IMR-90 (cell line): ENCODE data around the gene COL23A1. TPM values are rescaled to one million over a fixed set of nuclear protein-coding genes. Genes with fewer than 3 reads are reported as not detected.

Source experiments
- ATAC-seq: fragments of 200-7000 bp; cut with Tn5 transposase; 2 replicates; pipeline ENCODE4 v1.9.1; 2020; ENCODE audit warnings: low read depth, mild to moderate bottlenecking, moderate library complexity
- BruUV-seq: library from RNA; stranded (reverse); fragments of 400-500 nt; replicated peaks from 2 replicates; lab custom pipeline; 2021; lab: Mats Ljungman, UMichigan
- CTCF ChIA-PET: fragments of 300-600 bp; formaldehyde crosslinking; extraction: SDS; loops from one replicate; lab custom pipeline; 2021; ENCODE audit warnings: antibody characterized with exemption; lab: Yijun Ruan, JAX
- POLR2A ChIA-PET: fragments of 300-600 bp; sonication (Branson Sonifier 250); formaldehyde crosslinking; loops from one replicate; lab custom pipeline; 2022; ENCODE audit warnings: antibody characterized with exemption; ENCODE audit not compliant: unreplicated experiment; lab: Charles Lee
- DNase-seq: peaks from one replicate; pipeline ENCODE4 v3.0.0; 2013
- H2AFZ ChIP-seq: replicated peaks from 2 replicates; pipeline ENCODE3; 2013; ENCODE audit warnings: low read length, mild to moderate bottlenecking; ENCODE audit not compliant: poor library complexity
- H2AK5ac ChIP-seq: 2 replicates; pipeline ENCODE4 v1.6.1; 2013; ENCODE audit warnings: low read depth, low read length, inconsistent platforms
- H2AK9ac ChIP-seq: replicated peaks from 2 replicates; pipeline ENCODE3; 2013; ENCODE audit warnings: mild to moderate bottlenecking, low read depth, low read length, moderate library complexity; ENCODE audit not compliant: poor library complexity
- H2BK120ac ChIP-seq: 2 replicates; pipeline ENCODE4 v1.6.1; 2013; ENCODE audit warnings: low read depth, low read length, inconsistent platforms
- H2BK15ac ChIP-seq: 3 replicates; pipeline ENCODE4 v1.6.1; 2013; ENCODE audit warnings: low read depth, low read length, inconsistent platforms
- H2BK20ac ChIP-seq: 2 replicates; pipeline ENCODE4 v1.6.1; 2013; ENCODE audit warnings: low read depth, mild to moderate bottlenecking, inconsistent platforms, low read length, moderate library complexity
- H2BK5ac ChIP-seq: 2 replicates; pipeline ENCODE4 v1.6.1; 2013; ENCODE audit warnings: mild to moderate bottlenecking, low read depth, low read length, inconsistent platforms; ENCODE audit not compliant: poor library complexity, severe bottlenecking
- H3K14ac ChIP-seq: replicated peaks from 2 replicates; pipeline ENCODE4 v1.6.1; 2013; ENCODE audit warnings: low read depth, low read length, inconsistent platforms
- H3K18ac ChIP-seq: 2 replicates; pipeline ENCODE4 v1.6.1; 2013; ENCODE audit warnings: low read depth, low read length, control low read depth
- H3K23ac ChIP-seq: 2 replicates; pipeline ENCODE4 v1.6.1; 2013; ENCODE audit warnings: low read depth, low read length, inconsistent platforms
- H3K27ac ChIP-seq: 2 replicates; pipeline ENCODE4 v1.5.1; 2013; ENCODE audit warnings: mild to moderate bottlenecking, control low read depth, low read length; ENCODE audit not compliant: insufficient read depth
- H3K27me3 ChIP-seq: 2 replicates; pipeline ENCODE4 v1.6.1; 2013; ENCODE audit warnings: low read length; ENCODE audit not compliant: control insufficient read depth, insufficient read depth
- H3K36me3 ChIP-seq: 2 replicates; pipeline ENCODE4 v1.6.1; 2013; ENCODE audit warnings: low read length, mixed read lengths; ENCODE audit not compliant: control insufficient read depth, insufficient read depth
- H3K4ac ChIP-seq: 2 replicates; pipeline ENCODE4 v1.6.1; 2013; ENCODE audit warnings: low read depth, low read length, inconsistent platforms
- H3K4me1 ChIP-seq: 2 replicates; pipeline ENCODE4 v1.6.1; 2013; ENCODE audit warnings: low read length, mixed read lengths; ENCODE audit not compliant: control insufficient read depth, insufficient read depth
- H3K4me2 ChIP-seq: 2 replicates; pipeline ENCODE4 v1.6.1; 2013; ENCODE audit warnings: low read depth, mild to moderate bottlenecking, control low read depth, low read length, moderate library complexity
- H3K4me3 ChIP-seq: 2 replicates; pipeline ENCODE4 v1.5.1; 2013; ENCODE audit warnings: low read depth, mild to moderate bottlenecking, control low read depth, low read length, moderate library complexity; ENCODE audit not compliant: insufficient read depth
- H3K56ac ChIP-seq: 2 replicates; pipeline ENCODE4 v1.6.1; 2013; ENCODE audit warnings: low read length, inconsistent platforms; ENCODE audit not compliant: insufficient read depth; ENCODE audit errors: extremely low read depth
- H3K79me1 ChIP-seq, 2 experiments: 2 replicates each; pipeline ENCODE4 v1.6.1; 2013; ENCODE audit warnings: low read length in 2 of 2, inconsistent platforms in 1 of 2, low read depth in 1 of 2
- H3K9ac ChIP-seq: 2 replicates; pipeline ENCODE4 v1.6.1; 2013; ENCODE audit warnings: low read depth, low read length, control low read depth
- H3K9me1 ChIP-seq: 2 replicates; pipeline ENCODE4 v1.6.1; 2013; ENCODE audit warnings: low read length, inconsistent platforms; ENCODE audit not compliant: insufficient read depth
- H3K9me3 ChIP-seq: 2 replicates; pipeline ENCODE4 v1.6.1; 2013; ENCODE audit warnings: low read length; ENCODE audit not compliant: control insufficient read depth, insufficient read depth
- H4K20me1 ChIP-seq: 2 replicates; pipeline ENCODE4 v1.6.1; 2013; ENCODE audit warnings: low read length, inconsistent platforms; ENCODE audit not compliant: insufficient read depth
- H4K5ac ChIP-seq: 2 replicates; pipeline ENCODE4 v1.6.1; 2013; ENCODE audit warnings: mild to moderate bottlenecking, low read depth, low read length, control low read depth
- H4K8ac ChIP-seq, 2 experiments: 2 replicates each; pipeline ENCODE4 v1.6.1; 2013; ENCODE audit warnings: low read depth in 2 of 2, low read length in 2 of 2, control low read depth in 1 of 2, inconsistent platforms in 1 of 2
- H4K91ac ChIP-seq: 2 replicates; pipeline ENCODE4 v1.6.1; 2013; ENCODE audit warnings: low read depth, low read length, inconsistent platforms; ENCODE audit not compliant: insufficient read depth
- RCOR1 ChIP-seq: IDR thresholded peaks from 2 replicates; pipeline ENCODE4 v1.6.1; 2012; ENCODE audit warnings: mild to moderate bottlenecking, low read length, improper control_type of control experiment; ENCODE audit not compliant: insufficient replicate concordance
- WGBS, 2 experiments: methylation state at CpG; one replicate each; pipeline versions ENCODE4 v1.1.5 to v1.1.7; 2013; ENCODE audit warnings: missing lambda C conversion rate in 2 of 2; ENCODE audit not compliant: insufficient read length in 1 of 2; ENCODE audit errors: extremely low coverage in 2 of 2; 5-methylcytosine and 5-hydroxymethylcytosine counted together
- dilution Hi-C: fragments of 300-500 bp; cut with HindIII; formaldehyde crosslinking; loops from one replicate; pipeline ENCODE4 v1.14.3; 2018; ENCODE audit warnings: low sequenced_read_pairs; ENCODE audit not compliant: unreplicated experiment
- in situ Hi-C: fragments of 300-500 bp; cut with MboI; formaldehyde crosslinking; loops from 3 replicates; pipeline ENCODE4 v1.14.3; 2019; ENCODE audit warnings: low sequenced_read_pairs, inconsistent platforms, mixed read lengths
- intact Hi-C: fragments of 100-400 bp; cut with micrococcal nuclease; formaldehyde crosslinking; loops from 2 replicates; pipeline ENCODE4 v1.10.0; 2022
- polyA plus RNA-seq, 3 experiments: library from polyadenylated mRNA; depleted of rRNA; stranded (reverse); fragments of >200 nt; gene quantifications; 2 replicates each; pipeline ENCODE4 v1.2.3, GENCODE V29; 2012; ENCODE audit warnings: low replicate concordance in 1 of 3
- total RNA-seq: library from RNA; depleted of rRNA; stranded (reverse); fragments of >200 nt; gene quantifications from 2 replicates; pipeline ENCODE4 v1.2.3, GENCODE V29; 2012
- TF ChIP-seq, protein P1 (sequence below): fragments of 150-350 bp; IDR thresholded peaks from 2 replicates; pipeline ENCODE4 v1.6.1; 2016; ENCODE audit warnings: low read depth, mild to moderate bottlenecking, low read length, moderate library complexity, borderline replicate concordance

COL23A1 gene
- total and polyA plus RNA-seq, 2 of the 4 experiments (the other 2 are of a cell fraction), result not detected

DNA sequence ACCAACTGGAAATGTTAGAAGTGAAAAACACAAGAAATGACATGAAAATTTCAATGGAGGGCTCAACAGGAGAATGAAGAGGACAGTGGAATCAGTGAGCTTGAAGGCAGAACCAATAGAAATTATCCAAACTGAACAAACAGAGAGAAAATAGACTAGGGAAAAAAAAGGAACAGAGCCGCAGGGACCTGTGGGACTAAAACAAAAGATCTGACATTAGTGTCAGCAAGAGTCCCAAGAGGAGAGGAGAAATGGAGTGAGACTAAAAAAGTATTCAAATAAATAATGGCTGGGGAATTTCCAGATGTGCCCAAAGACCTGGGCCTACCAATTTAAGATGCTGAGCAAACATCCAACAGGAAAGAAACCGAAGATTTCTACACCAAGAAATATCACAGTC lies 182.5 kb downstream of the COL23A1 start:
- no peaks in the 10 kb centered on the region for H3K27me3 ChIP-seq
- no peak overlapping the region for H4K91ac ChIP-seq
- CTCF ChIA-PET, result no interaction called here
- H2AFZ ChIP-seq, result no peak overlapping the region
- H2BK20ac ChIP-seq, result no peak overlapping the region
- no peaks in the 10 kb centered on the region for H3K9me1 ChIP-seq
- H4K20me1 ChIP-seq, result no peaks in the 10 kb centered on the region
- no peak overlapping the region for H2BK15ac ChIP-seq
- H3K4ac ChIP-seq, result no peak overlapping the region
- DNase-seq, result no peak
- H3K36me3 ChIP-seq, result no peaks in the 10 kb centered on the region
- H3K9me3 ChIP-seq, result peaks cover 19% of the 10 kb centered on the region
- no peak overlapping the region for H3K18ac ChIP-seq
- H2AK5ac ChIP-seq, result no peak overlapping the region
- no peak overlapping the region for H3K4me3 ChIP-seq
- dilution Hi-C loops, result no loop called here
- intact Hi-C loops, result no loop called here
- H4K5ac ChIP-seq, result no peak overlapping the region
- TF ChIP-seq RCOR1, result no peak
- TF ChIP-seq, protein P1, sequence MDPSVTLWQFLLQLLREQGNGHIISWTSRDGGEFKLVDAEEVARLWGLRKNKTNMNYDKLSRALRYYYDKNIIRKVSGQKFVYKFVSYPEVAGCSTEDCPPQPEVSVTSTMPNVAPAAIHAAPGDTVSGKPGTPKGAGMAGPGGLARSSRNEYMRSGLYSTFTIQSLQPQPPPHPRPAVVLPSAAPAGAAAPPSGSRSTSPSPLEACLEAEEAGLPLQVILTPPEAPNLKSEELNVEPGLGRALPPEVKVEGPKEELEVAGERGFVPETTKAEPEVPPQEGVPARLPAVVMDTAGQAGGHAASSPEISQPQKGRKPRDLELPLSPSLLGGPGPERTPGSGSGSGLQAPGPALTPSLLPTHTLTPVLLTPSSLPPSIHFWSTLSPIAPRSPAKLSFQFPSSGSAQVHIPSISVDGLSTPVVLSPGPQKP, result no peak
- H4K8ac ChIP-seq, result no peak overlapping the region
- no peaks in the 10 kb centered on the region for H3K4me1 ChIP-seq
- no peak for ATAC-seq
- in situ Hi-C loops, result no loop called here
- H3K23ac ChIP-seq, result no peak overlapping the region
- H3K4me2 ChIP-seq, result no peak overlapping the region
- no TSS peak for BruUV-seq
- H3K14ac ChIP-seq, result no peak overlapping the region
- no peak overlapping the region for H3K27ac ChIP-seq
- WGBS, 2 experiments, result no CpG with 5 or more reads among the region's 2 CpGs
- no peak overlapping the region for H2AK9ac ChIP-seq
- POLR2A ChIA-PET, result no interaction called here
- no peak overlapping the region for H2BK5ac ChIP-seq
- no peak overlapping the region for H3K56ac ChIP-seq
- no peak overlapping the region for H2BK120ac ChIP-seq
- no peak overlapping the region for H3K9ac ChIP-seq
- H3K79me1 ChIP-seq, result no peaks in the 10 kb centered on the region
